ENCODE results near the gene RGMA. TPM values are rescaled to one million over a fixed set of nuclear protein-coding genes. Genes with fewer than 3 reads are reported as not detected.

The RGMA gene
- total RNA-seq, 6 experiments from 2014 or later: 0.06 to 0.32 (median 0.25) TPM; not detected in 2

GRCh38 chr15:93068581-93069199 is 20.3 kb downstream of the RGMA start:
- H3K27me3 ChIP-seq: peaks cover 0 to 21% of the 10 kb centered on the region in 2 donors
- H3K4me1 ChIP-seq: peaks cover 0 to 10% (median 0%) of the 10 kb centered on the region in 4 donors
- no peak overlapping the region for H3K4me3 ChIP-seq
- intact Hi-C loops (cut with DNase I): no loop called here
- WGBS (ENCODE audit: insufficient coverage, low coverage, low lambda C conversion rate, missing lambda C conversion rate): 78% methylated on average over 5 of the region's 6 CpGs
- H3K27ac ChIP-seq: no peak overlapping the region
- no peak for DNase-seq
- ATAC-seq: no peak
- no peak for TF ChIP-seq POLR2A (IDR thresholded peaks at IDR 0.05)
- no peak for TF ChIP-seq CTCF (IDR thresholded peaks at IDR 0.05)
- H3K9me3 ChIP-seq: no peaks in the 10 kb centered on the region
- H3K36me3 ChIP-seq: no peaks in the 10 kb centered on the region

GRCh38 chr15:93067649-93068085 is 21.3 kb downstream of the RGMA start:
- TF ChIP-seq POLR2A (IDR thresholded peaks at IDR 0.05) (no peak), CTCF (IDR thresholded peaks at IDR 0.05) (no peak)
- no peak for ATAC-seq

GRCh38 chr15:93066834-93067648 is 22.0 kb downstream of the RGMA start:
- no peak overlapping the region for H3K27ac ChIP-seq
- no peak overlapping the region for H3K4me3 ChIP-seq
- H3K9me3 ChIP-seq: no peaks in the 10 kb centered on the region
- intact Hi-C loops (cut with DNase I): no loop called here
- H3K36me3 ChIP-seq: no peaks in the 10 kb centered on the region
- TF ChIP-seq POLR2A (IDR thresholded peaks at IDR 0.05) (no peak), CTCF (IDR thresholded peaks at IDR 0.05) (no peak)
- ATAC-seq: no peak
- peaks cover 0 to 1% (median 0%) of the 10 kb centered on the region in 4 donors for H3K4me1 ChIP-seq
- no peak for DNase-seq
- peaks cover 0 to 13% of the 10 kb centered on the region in 2 donors for H3K27me3 ChIP-seq
- WGBS (ENCODE audit: insufficient coverage, low coverage, low lambda C conversion rate, missing lambda C conversion rate): 33% methylated on average over 4 of the region's 7 CpGs

More at GRCh38 chr15:93067649-93068085, 21.3 kb downstream of the RGMA start:
- Histone ChIP-seq H3K36me3 (no peaks in the 10 kb centered on the region), H3K4me3 (no peak overlapping the region), H3K27ac (no peak overlapping the region), H3K4me1 (peaks cover 0 to 8% (median 0%) of the 10 kb centered on the region in 4 donors), H3K27me3 (peaks cover 0 to 14% of the 10 kb centered on the region in 2 donors), H3K9me3 (no peaks in the 10 kb centered on the region)
- 80% methylated on average over 1 of the region's 4 CpGs for WGBS (ENCODE audit: insufficient coverage, low coverage, low lambda C conversion rate, missing lambda C conversion rate)
- intact Hi-C loops (cut with DNase I): no loop called here
- no peak for DNase-seq

GRCh38 chr15:93066224-93066681 is 22.8 kb downstream of the RGMA start:
- no peak for DNase-seq
- H3K4me3 ChIP-seq: no peak overlapping the region
- peaks cover 0 to 6% of the 10 kb centered on the region in 2 donors for H3K27me3 ChIP-seq
- TF ChIP-seq POLR2A (IDR thresholded peaks at IDR 0.05) (no peak), CTCF (IDR thresholded peaks at IDR 0.05) (no peak)
- H3K9me3 ChIP-seq: no peaks in the 10 kb centered on the region
- no peaks in the 10 kb centered on the region for H3K36me3 ChIP-seq
- intact Hi-C loops (cut with DNase I): no loop called here
- ATAC-seq: no peak
- no peak overlapping the region for H3K27ac ChIP-seq
- 71% methylated on average over 2 of the region's 38 CpGs for WGBS (ENCODE audit: insufficient coverage, low coverage, low lambda C conversion rate, missing lambda C conversion rate)
- H3K4me1 ChIP-seq: no peaks in the 10 kb centered on the region

Data from right lobe of liver (tissue), 6 donors.